HL-60 (cell line): ENCODE data around the gene CD44.

ENCODE experiments used
- GABPA ChIP-seq: IDR thresholded peaks from 2 replicates; pipeline ENCODE4 v1.6.1; 2012; ENCODE audit warnings: low read depth
- POLR2AphosphoS5 ChIP-seq: IDR thresholded peaks from 2 replicates; pipeline ENCODE4 v1.6.1; 2012; ENCODE audit warnings: low read depth
- REST ChIP-seq: IDR thresholded peaks from 2 replicates; pipeline ENCODE4 v1.6.1; 2012; ENCODE audit warnings: low read depth; ENCODE audit not compliant: insufficient replicate concordance
- SPI1 ChIP-seq: IDR thresholded peaks from 2 replicates; pipeline ENCODE4 v1.6.1; 2012; ENCODE audit warnings: low read depth, mild to moderate bottlenecking, borderline replicate concordance
- TF ChIP-seq, protein P1 (sequence below): IDR thresholded peaks from one replicate; pipeline ENCODE4 v1.5.1; 2011; ENCODE audit warnings: low read length, control low read depth, inconsistent platforms; ENCODE audit not compliant: insufficient read depth

- no peak for TF ChIP-seq POLR2AphosphoS5
- TF ChIP-seq, protein P1, sequence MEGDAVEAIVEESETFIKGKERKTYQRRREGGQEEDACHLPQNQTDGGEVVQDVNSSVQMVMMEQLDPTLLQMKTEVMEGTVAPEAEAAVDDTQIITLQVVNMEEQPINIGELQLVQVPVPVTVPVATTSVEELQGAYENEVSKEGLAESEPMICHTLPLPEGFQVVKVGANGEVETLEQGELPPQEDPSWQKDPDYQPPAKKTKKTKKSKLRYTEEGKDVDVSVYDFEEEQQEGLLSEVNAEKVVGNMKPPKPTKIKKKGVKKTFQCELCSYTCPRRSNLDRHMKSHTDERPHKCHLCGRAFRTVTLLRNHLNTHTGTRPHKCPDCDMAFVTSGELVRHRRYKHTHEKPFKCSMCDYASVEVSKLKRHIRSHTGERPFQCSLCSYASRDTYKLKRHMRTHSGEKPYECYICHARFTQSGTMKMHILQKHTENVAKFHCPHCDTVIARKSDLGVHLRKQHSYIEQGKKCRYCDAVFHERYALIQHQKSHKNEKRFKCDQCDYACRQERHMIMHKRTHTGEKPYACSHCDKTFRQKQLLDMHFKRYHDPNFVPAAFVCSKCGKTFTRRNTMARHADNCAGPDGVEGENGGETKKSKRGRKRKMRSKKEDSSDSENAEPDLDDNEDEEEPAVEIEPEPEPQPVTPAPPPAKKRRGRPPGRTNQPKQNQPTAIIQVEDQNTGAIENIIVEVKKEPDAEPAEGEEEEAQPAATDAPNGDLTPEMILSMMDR = no peak
- TF ChIP-seq GABPA = no peak
- no peak for TF ChIP-seq SPI1
- TF ChIP-seq REST = no peak
These were observed 4.5 kb downstream of the CD44 start for GRCh38 chr11:35143297-35144135.
